GM19438 (cell line): ENCODE measurements around the gene PPP1R7.

Experiments
- ATAC-seq: cut with Tn5 transposase; IDR thresholded peaks from one replicate; pipeline ENCODE4 v1.9.1; 2021; ENCODE audit warnings: low read depth; ENCODE audit not compliant: unreplicated experiment

The PPP1R7 gene

DNA sequence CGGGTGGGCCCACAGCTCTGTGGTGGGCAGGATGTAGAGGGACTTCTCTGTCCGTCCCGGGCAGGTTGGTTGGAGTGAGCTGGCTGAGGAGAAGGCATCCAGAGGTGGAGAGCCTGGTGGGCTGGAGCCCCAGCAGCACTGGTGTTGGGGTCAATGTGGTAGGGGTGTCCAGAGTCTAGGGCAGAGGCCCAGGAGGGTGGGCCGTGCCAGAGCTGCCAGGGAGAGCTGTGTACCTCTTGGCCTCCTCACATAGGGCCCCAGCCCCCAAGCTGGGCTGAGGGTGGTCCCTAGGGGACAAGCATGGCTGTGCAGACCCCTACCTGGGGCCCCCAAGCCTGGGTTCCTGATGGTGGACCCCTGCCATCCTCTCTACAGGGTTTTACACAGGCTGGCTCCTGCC lies 54.2 kb downstream of the PPP1R7 start:
- ATAC-seq = no peak

- no peak for ATAC-seq
Observed at GRCh38 chr2:241205086-241205485, 54.8 kb downstream of the PPP1R7 start.

- no peak for ATAC-seq
Observed at GRCh38 chr2:241207151-241207550, 56.9 kb downstream of the PPP1R7 start.

DNA sequence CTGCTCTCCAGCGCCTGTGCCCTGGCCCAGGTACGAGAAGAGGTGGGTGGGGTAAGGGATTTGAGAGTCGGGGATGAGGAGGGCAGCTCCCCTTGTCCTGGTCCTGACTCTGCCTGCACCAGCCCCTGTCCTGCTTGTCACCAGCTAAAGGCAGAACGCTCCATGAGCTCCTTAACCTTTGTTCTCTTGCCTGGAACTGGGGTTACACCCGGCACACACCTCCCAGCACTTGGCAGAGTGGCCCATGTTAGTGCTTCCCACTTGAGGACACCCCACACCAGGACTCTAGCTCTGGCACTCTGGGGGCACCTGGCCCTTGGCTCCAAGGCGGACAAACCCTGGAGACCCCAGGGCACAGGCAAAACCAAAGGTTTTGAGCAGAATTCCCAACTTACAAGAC lies 57.4 kb downstream of the PPP1R7 start:
- ATAC-seq = no peak

GRCh38 chr2:241208058-241208457 lies 57.8 kb downstream of the PPP1R7 start:
- ATAC-seq = no peak

- ATAC-seq = no peak
Observed at GRCh38 chr2:241209271-241209670, 59.0 kb downstream of the PPP1R7 start.

DNA sequence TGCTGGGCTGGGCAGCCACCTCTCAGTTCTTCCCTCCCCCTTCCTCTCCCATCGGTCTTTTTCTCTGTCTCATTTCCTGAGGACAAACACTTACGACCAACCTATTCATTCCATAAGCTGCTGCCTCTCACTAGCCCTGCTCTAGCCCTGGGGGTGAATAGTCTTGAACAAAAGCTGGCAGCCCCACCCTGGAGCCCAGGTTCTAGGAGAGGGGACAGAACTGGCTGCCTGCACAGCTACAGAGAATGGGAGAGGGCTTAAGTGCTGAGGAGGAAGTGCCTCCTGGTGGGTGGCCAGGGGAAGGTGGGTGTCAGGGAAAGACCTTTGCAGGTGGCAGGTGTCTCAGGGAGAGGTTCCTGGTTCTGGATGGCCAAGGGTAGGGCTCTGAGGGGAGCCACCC lies 61.0 kb downstream of the PPP1R7 start:
- no peak for ATAC-seq

- no peak for ATAC-seq
Observed at GRCh38 chr2:241213041-241213440, 62.8 kb downstream of the PPP1R7 start.

GRCh38 chr2:241213567-241213966 lies 63.3 kb downstream of the PPP1R7 start:
- ATAC-seq = no peak

- ATAC-seq = no peak
Observed at GRCh38 chr2:241214209-241214608, 63.9 kb downstream of the PPP1R7 start.

- no peak for ATAC-seq
Observed at GRCh38 chr2:241214766-241215165, 64.5 kb downstream of the PPP1R7 start.

GRCh38 chr2:241215421-241215820 lies 65.2 kb downstream of the PPP1R7 start:
- ATAC-seq = no peak

DNA sequence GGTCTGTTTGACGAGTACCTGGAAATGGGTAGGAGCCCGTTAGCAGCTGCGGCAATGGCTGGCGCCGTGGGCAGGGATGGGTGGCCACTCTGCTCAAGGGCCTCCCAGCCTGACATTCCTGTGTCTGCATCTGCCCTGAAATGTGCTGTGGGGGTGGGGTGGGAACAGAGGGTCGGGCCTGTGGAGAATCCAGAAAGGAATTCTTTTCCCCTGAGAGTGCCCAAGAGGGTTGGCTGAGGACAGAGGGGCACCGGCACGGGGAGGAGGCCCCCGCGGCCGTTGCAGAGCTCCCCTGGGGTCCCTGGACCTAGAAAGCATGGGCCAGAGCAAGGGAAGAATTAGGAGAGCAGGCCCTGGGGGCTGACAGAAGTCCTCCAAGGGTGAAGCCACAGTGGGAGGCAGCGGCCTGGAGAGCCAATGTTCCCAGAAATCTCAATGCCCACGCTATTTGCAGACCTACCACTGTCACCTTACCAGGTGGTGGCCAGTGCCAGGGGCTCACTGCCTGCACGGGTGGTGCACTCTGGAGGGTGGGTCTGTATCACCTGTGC lies 66.0 kb downstream of the PPP1R7 start:
- ATAC-seq = no peak

GRCh38 chr2:241217320-241218031 lies 67.2 kb downstream of the PPP1R7 start:
- no peak for ATAC-seq

- no peak for ATAC-seq
Observed at GRCh38 chr2:241218131-241219029, 68.1 kb downstream of the PPP1R7 start.

- ATAC-seq = no peak
Observed at GRCh38 chr2:241219030-241219382, 68.7 kb downstream of the PPP1R7 start.

GRCh38 chr2:241219856-241220356 lies 69.6 kb downstream of the PPP1R7 start:
- no peak for ATAC-seq

GRCh38 chr2:241223211-241224017 lies 73.1 kb downstream of the PPP1R7 start:
- ATAC-seq = no peak

GRCh38 chr2:241224018-241224850 lies 74.0 kb downstream of the PPP1R7 start:
- ATAC-seq = no peak
